K562 (cell line): ENCODE results near the gene CHD6. TPM values are rescaled to one million over a fixed set of nuclear protein-coding genes. Genes with fewer than 3 reads are reported as not detected.

Source experiments
- ATAC-seq: fragments of 200-7000 bp; cut with Tn5 transposase; 3 replicates; pipeline ENCODE4 v1.9.1; 2020; ENCODE audit warnings: moderate library complexity
- BruUV-seq: library from RNA; stranded (reverse); fragments of 400-500 nt; replicated peaks from 2 replicates; lab custom pipeline; 2021; lab: Mats Ljungman, UMichigan
- CTCF ChIA-PET: fragments of 300-600 bp; formaldehyde crosslinking; extraction: SDS; loops from one replicate; lab custom pipeline; 2021; ENCODE audit warnings: low intra/inter-chr PET ratio; lab: Yijun Ruan, JAX
- POLR2A ChIA-PET: fragments of 300-600, 350-650 bp; sonication (Branson Sonifier 250); formaldehyde crosslinking; extraction: SDS; loops from one replicate; lab custom pipeline; 2021; ENCODE audit warnings: antibody characterized with exemption, inconsistent platforms; lab: Yijun Ruan, JAX
- DNase-seq, 4 experiments: peaks; one replicate each; pipeline versions ENCODE4 v3.0.0 to v3.0.0-alpha.2; 2011 to 2018; ENCODE audit warnings: low spot score in 3 of 4, mixed read lengths in 3 of 4; ENCODE audit errors: extremely low read depth in 1 of 4
- FAIRE-seq: peaks from 2 replicates; lab custom pipeline; 2011; peaks lifted over from hg19 to GRCh38; lab: Jason Lieb, UNC
- H2AFZ ChIP-seq: 2 replicates; pipeline ENCODE4 v1.6.0; 2011; ENCODE audit warnings: low read depth, low read length, control low read depth, inconsistent platforms
- H3K27ac ChIP-seq: fragments of 200-600 bp; 3 replicates; pipeline ENCODE4 v1.8.0; 2011; ENCODE audit warnings: low read depth, mild to moderate bottlenecking, control low read depth, inconsistent platforms, low read length, moderate library complexity, mixed read lengths; ENCODE audit errors: extremely low read depth
- H3K27me3 ChIP-seq, 2 experiments: fragments of 300-600 bp in 1 of 2; 2 replicates in 1 of 2; 3 replicates in 1 of 2; pipeline versions ENCODE4 v1.6.0 to v1.8.0; 2011; ENCODE audit warnings: inconsistent platforms in 2 of 2, low read length in 2 of 2, mild to moderate bottlenecking in 1 of 2, mixed read lengths in 1 of 2, moderate library complexity in 1 of 2; ENCODE audit not compliant: control insufficient read depth in 2 of 2, insufficient read depth in 2 of 2
- H3K36me3 ChIP-seq: fragments of 300-600 bp; 3 replicates; pipeline ENCODE4 v1.8.0; 2011; ENCODE audit warnings: mild to moderate bottlenecking, low read length, inconsistent platforms; ENCODE audit not compliant: control insufficient read depth, insufficient read depth
- H3K4me1 ChIP-seq, 2 experiments: fragments of 200-600 bp in 1 of 2; replicated peaks in 1 of 2; 2 replicates in 1 of 2; 3 replicates in 1 of 2; pipeline versions ENCODE4 v1.5.1 to v1.8.0; 2011; ENCODE audit warnings: inconsistent platforms in 2 of 2, low read length in 2 of 2, mild to moderate bottlenecking in 1 of 2, mixed read lengths in 1 of 2, moderate library complexity in 1 of 2; ENCODE audit not compliant: control insufficient read depth in 2 of 2, insufficient read depth in 2 of 2
- H3K4me2 ChIP-seq: 2 replicates; pipeline ENCODE4 v1.6.1; 2011; ENCODE audit warnings: low read length, control low read depth, inconsistent platforms, mixed read lengths; ENCODE audit not compliant: insufficient read depth
- H3K4me3 ChIP-seq: fragments of 200-600 bp; sonication (generic), shearing (Covaris generic); 2 replicates; pipeline ENCODE4 v1.5.1; 2016; ENCODE audit warnings: control low read depth, inconsistent platforms
- H3K79me2 ChIP-seq: fragments of 200-600 bp; 3 replicates; pipeline ENCODE4 v1.8.0; 2011; ENCODE audit warnings: low read length, inconsistent platforms; ENCODE audit not compliant: control insufficient read depth, insufficient read depth
- H3K9ac ChIP-seq, 2 experiments: 2 replicates each; pipeline versions ENCODE4 v1.6.0 to v1.6.1; 2011; ENCODE audit warnings: low read depth in 2 of 2, low read length in 2 of 2, control low read depth in 1 of 2, inconsistent platforms in 1 of 2, mild to moderate bottlenecking in 1 of 2, mixed read lengths in 1 of 2; ENCODE audit not compliant: insufficient read depth in 1 of 2
- H3K9me1 ChIP-seq: one replicate; pipeline ENCODE4 v1.6.0; 2011; ENCODE audit warnings: inconsistent platforms, mild to moderate bottlenecking, low read length, moderate library complexity; ENCODE audit not compliant: control insufficient read depth, insufficient read depth
- H3K9me3 ChIP-seq: replicated peaks from 2 replicates; pipeline ENCODE4 v1.5.1; 2011; ENCODE audit warnings: low read depth, low read length, inconsistent platforms; ENCODE audit not compliant: control insufficient read depth, insufficient read depth
- H4K20me1 ChIP-seq: replicated peaks from 2 replicates; pipeline ENCODE4 v1.6.1; 2011; ENCODE audit warnings: low read length, inconsistent platforms, mixed read lengths; ENCODE audit not compliant: control insufficient read depth, insufficient read depth
- KLF16 ChIP-seq: IDR thresholded peaks from 2 replicates; pipeline ENCODE4 v1.6.1; 2016; ENCODE audit warnings: antibody characterized with exemption
- MEF2D ChIP-seq: conservative IDR thresholded peaks from 2 replicates; pipeline ENCODE4 v1.6.1; 2016; ENCODE audit warnings: low read depth, missing genetic modification characterization, missing compliant biosample characterization
- ZNF431 ChIP-seq: sonication (generic); formaldehyde crosslinking; IDR thresholded peaks from 2 replicates; pipeline ENCODE4 v1.8.0; 2022; ENCODE audit warnings: mild to moderate bottlenecking, missing genetic modification reagents
- ZNF584 ChIP-seq: fragments of 200-800 bp; sonication (Bioruptor generic); IDR thresholded peaks from 2 replicates; pipeline ENCODE4 v1.6.1; 2016; ENCODE audit warnings: low read depth, mild to moderate bottlenecking, missing genetic modification characterization, missing compliant biosample characterization
- WGBS: fragments of 100-300 bp; shearing (Covaris generic); methylation state at CpG from one replicate; pipeline ENCODE4 v1.1.6; 2016; ENCODE audit warnings: low coverage, mixed read lengths; ENCODE audit not compliant: insufficient coverage; ENCODE audit errors: missing lambda C conversion rate; 5-methylcytosine and 5-hydroxymethylcytosine counted together
- in situ Hi-C: fragments of 300-500 bp; cut with MboI; formaldehyde crosslinking; loops from 4 replicates; pipeline ENCODE4 v1.15.0; 2018; ENCODE audit warnings: inconsistent platforms, mixed read lengths
- intact Hi-C: fragments of 100-400 bp; cut with micrococcal nuclease; formaldehyde crosslinking; loops from 2 replicates; pipeline ENCODE4 v1.14.2; 2022
- polyA plus RNA-seq, 8 experiments: library from polyadenylated mRNA; depleted of rRNA in 4 of 8; stranded (reverse) in 5 of 8; unstranded in 3 of 8; fragments of >200 nt; fragmentation: Nextera tagmentation in 2 of 8; fragmentation: Illumina TruSeq in 1 of 8; extraction: Ambion mirVana in 2 of 8; extraction: Trizol in 1 of 8; gene quantifications; 2 replicates each; pipeline versions ENCODE4 v1.2.1 to v1.2.3, GENCODE V29; 2011 to 2014; ENCODE audit warnings: inconsistent platforms in 1 of 8, missing spikeins in 1 of 8
- total RNA-seq, 7 experiments: library from RNA; depleted of rRNA in 6 of 7; stranded (reverse); fragments of >200 nt in 6 of 7; fragmentation: Illumina TruSeq in 2 of 7; extraction: Trizol in 2 of 7; gene quantifications; 2 replicates each; pipeline versions ENCODE4 v1.2.1 to v1.2.3, GENCODE V29; 2011 to 2021; ENCODE audit warnings: low replicate concordance in 1 of 7
- TF ChIP-seq, protein P1 (sequence below): fragments of 450-650 bp; conservative IDR thresholded peaks from 2 replicates; pipeline ENCODE4 v1.6.1; 2016; ENCODE audit warnings: missing genetic modification characterization, low read depth, mild to moderate bottlenecking, control low read depth, missing compliant biosample characterization
- TF ChIP-seq, protein P2 (sequence below): fragments of 450-650 bp; IDR thresholded peaks from 2 replicates; pipeline ENCODE4 v1.6.1; 2018; ENCODE audit not compliant: partially characterized antibody

Gene CHD6
- total and polyA plus RNA-seq, 9 of the 15 experiments (the other 6 are each of a cell fraction or from before 2014, with no cell fraction given): 3.9 to 24.2 (median 12.8) TPM

DNA sequence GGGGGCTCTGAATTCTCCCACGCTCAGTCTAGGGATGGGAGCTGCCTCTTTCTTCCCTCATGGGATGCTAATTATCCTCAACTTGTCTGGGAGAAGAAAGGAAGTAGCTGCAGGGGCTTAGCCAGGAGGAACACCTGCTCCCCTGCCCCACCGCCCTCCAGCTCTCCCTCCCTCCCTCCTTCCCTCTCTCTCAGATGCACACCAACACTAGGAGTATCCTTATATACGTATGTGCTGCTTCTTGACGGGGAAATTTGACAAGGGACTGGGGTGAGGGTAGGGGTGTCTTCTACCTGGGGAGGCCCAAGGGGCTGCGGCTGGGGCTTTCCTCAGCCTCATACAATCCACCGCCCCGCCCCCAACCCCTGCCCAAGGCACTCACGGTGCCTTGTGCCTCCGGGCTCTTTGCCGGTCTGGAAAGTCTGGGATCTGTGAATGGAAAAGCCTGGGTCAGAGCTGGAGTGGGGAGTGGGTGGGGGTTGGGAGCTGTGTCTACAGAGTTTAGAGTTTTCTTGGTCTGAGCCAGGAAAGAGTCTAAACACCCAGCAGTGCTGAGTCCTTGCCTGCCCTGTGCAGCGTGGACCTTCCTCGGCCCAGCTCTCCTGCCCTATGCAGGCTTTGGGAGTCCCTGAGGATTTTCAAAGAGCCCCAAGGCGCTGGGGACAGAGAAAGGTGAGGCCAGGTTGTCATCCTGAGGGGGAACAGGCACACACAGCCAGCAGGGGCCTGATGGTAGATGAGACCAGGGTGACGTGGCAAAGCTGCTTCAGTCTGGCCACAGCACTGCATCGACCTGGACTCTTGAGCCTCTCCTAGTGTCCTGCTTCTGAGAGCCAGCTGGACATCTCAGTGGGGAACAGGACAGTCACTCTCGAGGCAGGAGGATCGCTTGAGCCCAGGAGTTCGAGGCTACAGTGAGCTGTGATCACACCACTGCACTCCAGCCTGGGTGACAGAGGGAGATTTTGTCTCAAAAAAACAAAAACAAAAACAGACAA lies 222.2 kb downstream of the CHD6 start (continued):
- TF ChIP-seq ZNF431 (CRISPR knock-in tag) (no peak), KLF16 (no peak), MEF2D (tag) (no peak)
- TF ChIP-seq, protein P1, sequence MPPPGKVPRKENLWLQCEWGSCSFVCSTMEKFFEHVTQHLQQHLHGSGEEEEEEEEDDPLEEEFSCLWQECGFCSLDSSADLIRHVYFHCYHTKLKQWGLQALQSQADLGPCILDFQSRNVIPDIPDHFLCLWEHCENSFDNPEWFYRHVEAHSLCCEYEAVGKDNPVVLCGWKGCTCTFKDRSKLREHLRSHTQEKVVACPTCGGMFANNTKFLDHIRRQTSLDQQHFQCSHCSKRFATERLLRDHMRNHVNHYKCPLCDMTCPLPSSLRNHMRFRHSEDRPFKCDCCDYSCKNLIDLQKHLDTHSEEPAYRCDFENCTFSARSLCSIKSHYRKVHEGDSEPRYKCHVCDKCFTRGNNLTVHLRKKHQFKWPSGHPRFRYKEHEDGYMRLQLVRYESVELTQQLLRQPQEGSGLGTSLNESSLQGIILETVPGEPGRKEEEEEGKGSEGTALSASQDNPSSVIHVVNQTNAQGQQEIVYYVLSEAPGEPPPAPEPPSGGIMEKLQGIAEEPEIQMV (tag): no peak

DNA sequence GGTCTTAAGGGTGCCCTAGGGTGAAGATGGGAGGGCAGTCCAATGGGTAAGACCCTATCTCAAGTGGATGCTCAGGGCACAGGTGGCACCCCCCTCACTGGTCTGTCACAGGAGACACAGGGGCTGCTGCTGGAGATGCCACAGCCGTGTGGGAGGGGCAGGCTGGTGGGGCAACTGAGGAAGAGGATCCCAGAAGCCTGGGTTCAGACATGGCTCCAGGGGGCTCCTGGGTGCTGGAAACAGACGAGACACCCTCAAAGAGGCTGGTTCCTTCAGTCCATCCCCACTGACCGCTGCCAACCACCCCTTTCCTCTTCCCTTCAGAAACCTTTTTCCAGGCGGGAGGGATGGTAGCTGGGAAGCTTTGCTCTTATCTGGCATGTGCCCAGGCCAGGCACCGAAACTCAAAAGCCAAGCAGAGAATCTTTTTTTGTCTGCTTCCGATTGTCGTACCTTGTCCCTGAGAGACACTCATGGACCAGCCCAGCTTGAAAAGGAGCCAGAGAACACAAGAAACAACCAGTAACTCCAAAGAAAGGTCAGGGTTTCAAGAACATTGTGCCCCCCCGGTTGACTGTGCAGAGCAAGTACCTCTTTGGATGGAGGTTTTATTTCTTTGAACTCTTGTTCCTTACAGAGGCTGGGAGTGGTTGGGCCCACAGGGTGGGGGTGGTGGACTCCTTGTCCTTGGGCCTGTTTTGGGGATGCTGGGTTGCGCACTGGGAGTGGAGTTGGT lies 223.1 kb downstream of the CHD6 start:
- no peak for DNase-seq
- no peaks in the 10 kb centered on the region for H3K79me2 ChIP-seq
- H3K4me1 ChIP-seq: no peaks in the 10 kb centered on the region; a peak in 2 of 5 replicates
- in situ Hi-C loops: no loop called here
- no peaks in the 10 kb centered on the region for H3K9me3 ChIP-seq
- no TSS peak for BruUV-seq
- intact Hi-C loops: no loop called here
- H4K20me1 ChIP-seq: no peaks in the 10 kb centered on the region
- no peak; the same call in 2 of the 3 replicates for ATAC-seq
- no peaks in the 10 kb centered on the region for H3K36me3 ChIP-seq
- TF ChIP-seq, protein P2, sequence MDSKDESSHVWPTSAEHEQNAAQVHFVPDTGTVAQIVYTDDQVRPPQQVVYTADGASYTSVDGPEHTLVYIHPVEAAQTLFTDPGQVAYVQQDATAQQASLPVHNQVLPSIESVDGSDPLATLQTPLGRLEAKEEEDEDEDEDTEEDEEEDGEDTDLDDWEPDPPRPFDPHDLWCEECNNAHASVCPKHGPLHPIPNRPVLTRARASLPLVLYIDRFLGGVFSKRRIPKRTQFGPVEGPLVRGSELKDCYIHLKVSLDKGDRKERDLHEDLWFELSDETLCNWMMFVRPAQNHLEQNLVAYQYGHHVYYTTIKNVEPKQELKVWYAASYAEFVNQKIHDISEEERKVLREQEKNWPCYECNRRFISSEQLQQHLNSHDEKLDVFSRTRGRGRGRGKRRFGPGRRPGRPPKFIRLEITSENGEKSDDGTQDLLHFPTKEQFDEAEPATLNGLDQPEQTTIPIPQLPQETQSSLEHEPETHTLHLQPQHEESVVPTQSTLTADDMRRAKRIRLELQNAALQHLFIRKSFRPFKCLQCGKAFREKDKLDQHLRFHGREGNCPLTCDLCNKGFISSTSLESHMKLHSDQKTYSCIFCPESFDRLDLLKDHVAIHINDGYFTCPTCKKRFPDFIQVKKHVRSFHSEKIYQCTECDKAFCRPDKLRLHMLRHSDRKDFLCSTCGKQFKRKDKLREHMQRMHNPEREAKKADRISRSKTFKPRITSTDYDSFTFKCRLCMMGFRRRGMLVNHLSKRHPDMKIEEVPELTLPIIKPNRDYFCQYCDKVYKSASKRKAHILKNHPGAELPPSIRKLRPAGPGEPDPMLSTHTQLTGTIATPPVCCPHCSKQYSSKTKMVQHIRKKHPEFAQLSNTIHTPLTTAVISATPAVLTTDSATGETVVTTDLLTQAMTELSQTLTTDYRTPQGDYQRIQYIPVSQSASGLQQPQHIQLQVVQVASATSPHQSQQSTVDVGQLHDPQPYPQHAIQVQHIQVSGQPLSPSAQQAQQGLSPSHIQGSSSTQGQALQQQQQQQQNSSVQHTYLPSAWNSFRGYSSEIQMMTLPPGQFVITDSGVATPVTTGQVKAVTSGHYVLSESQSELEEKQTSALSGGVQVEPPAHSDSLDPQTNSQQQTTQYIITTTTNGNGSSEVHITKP: peak; percentile 11
- TF ChIP-seq ZNF584 (CRISPR knock-in tag): no peak
- H3K9me1 ChIP-seq: no peaks in the 10 kb centered on the region
- 20% methylated on average over 9 of the region's 9 CpGs for WGBS
- no peak for FAIRE-seq
- POLR2A ChIA-PET: interaction anchor here (0.9 to 1.0 kb wide), 2 partner anchors 15 to 46 kb away, joined by 3 read pairs; no protein-coding TSS in a partner anchor
- no peak overlapping the region for H3K27ac ChIP-seq
- H3K27me3 ChIP-seq: peaks cover 0 to 6% of the 10 kb centered on the region in 2 experiments; a peak in 1 of 5 replicates
- no peak overlapping the region for H2AFZ ChIP-seq
- no peak overlapping the region for H3K9ac ChIP-seq
- CTCF ChIA-PET: no interaction called here
- H3K4me3 ChIP-seq: no peak overlapping the region
- H3K4me2 ChIP-seq: no peak overlapping the region
